ENCODE results near the gene SNX25. TPM values are rescaled to one million over a fixed set of nuclear protein-coding genes. Genes with fewer than 3 reads are reported as not detected.

Gene SNX25
- total RNA-seq, 2 donors from 2014 or later, result 21.4 to 26.0 TPM

GRCh38 chr4:185183622-185184281 lies 25.6 kb upstream of the SNX25 start:
- Mint-ChIP-seq H3K27ac (no peak overlapping the region), H3K9me3 (no peaks in the 10 kb centered on the region)
- peak; percentile 84 for DNase-seq

DNA sequence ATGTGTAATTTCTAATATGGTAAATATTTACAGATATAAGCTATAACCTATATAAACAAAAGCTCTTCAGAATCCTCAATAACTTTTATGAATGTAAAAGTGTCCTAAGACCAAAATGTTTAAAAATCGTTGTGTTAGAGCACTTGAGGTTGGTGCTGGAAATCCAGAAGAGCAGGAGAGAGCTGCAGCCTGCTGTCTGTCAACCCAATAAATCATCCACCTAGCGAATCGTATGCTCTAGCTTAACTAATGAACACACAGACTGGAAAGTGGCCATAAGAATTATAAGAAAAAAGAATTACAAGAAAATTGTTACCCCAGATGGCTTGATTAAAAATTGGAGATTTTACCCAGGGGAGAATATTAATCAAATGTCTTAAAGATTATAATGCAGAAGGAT lies 22.6 kb upstream of the SNX25 start:
- Mint-ChIP-seq H3K36me3 (ENCODE audit: low read depth) (peaks cover 23% of the 10 kb centered on the region), H3K9me3 (no peaks in the 10 kb centered on the region), H3K27me3 (ENCODE audit: insufficient read depth) (no peaks in the 10 kb centered on the region), H3K4me3 (no peak overlapping the region), H3K4me1 (peaks cover 13% of the 10 kb centered on the region), H3K27ac (no peak overlapping the region)
- Histone ChIP-seq H3K36me3 (ENCODE audit: control insufficient read depth, insufficient read depth, low read length) (peaks cover 18% of the 10 kb centered on the region), H3K4me3 (ENCODE audit: low read length) (no peak overlapping the region), H3K27me3 (ENCODE audit: control insufficient read depth, insufficient read depth, low read length, poor library complexity, severe bottlenecking) (no peaks in the 10 kb centered on the region), H3K9ac (ENCODE audit: extremely low read depth, low read length, poor library complexity, severe bottlenecking) (no peak overlapping the region), H3K4me1 (ENCODE audit: control insufficient read depth, insufficient read depth, low read length) (no peaks in the 10 kb centered on the region), H3K27ac (ENCODE audit: low read depth, low read length) (no peak overlapping the region), H3K9me3 (ENCODE audit: control insufficient read depth, low read length) (no peaks in the 10 kb centered on the region)
- 98 to 100% methylated on average over 2 to 3 of the region's 3 CpGs for WGBS, 2 experiments (ENCODE audit: insufficient coverage in 1 of 2, insufficient read length in 1 of 2)
- no peak for DNase-seq
- TF ChIP-seq CTCF (conservative IDR thresholded peaks at IDR 0.05), result no peak

More at GRCh38 chr4:185183622-185184281, 25.6 kb upstream of the SNX25 start:
- no peak overlapping the region for H3K27ac ChIP-seq (ENCODE audit: low read depth, low read length)
- H3K27me3 ChIP-seq (ENCODE audit: control insufficient read depth, insufficient read depth, low read length, poor library complexity, severe bottlenecking), result no peaks in the 10 kb centered on the region
- H3K36me3 ChIP-seq (ENCODE audit: control insufficient read depth, insufficient read depth, low read length), result peaks cover 6% of the 10 kb centered on the region
- H3K9ac ChIP-seq (ENCODE audit: extremely low read depth, low read length, poor library complexity, severe bottlenecking), result no peak overlapping the region
- peak; percentile 89 for TF ChIP-seq CTCF (conservative IDR thresholded peaks at IDR 0.05)
- H3K4me1 ChIP-seq (ENCODE audit: control insufficient read depth, insufficient read depth, low read length), result no peaks in the 10 kb centered on the region
- no peaks in the 10 kb centered on the region for H3K9me3 ChIP-seq (ENCODE audit: control insufficient read depth, low read length)
- no peak overlapping the region for H3K4me3 Mint-ChIP-seq
- peaks cover 8% of the 10 kb centered on the region for H3K36me3 Mint-ChIP-seq (ENCODE audit: low read depth)
- peaks cover 12% of the 10 kb centered on the region for H3K4me1 Mint-ChIP-seq
- 62 to 71% methylated on average over 3 to 6 of the region's 6 CpGs for WGBS, 2 experiments (ENCODE audit: insufficient coverage in 1 of 2, insufficient read length in 1 of 2)
- no peaks in the 10 kb centered on the region for H3K27me3 Mint-ChIP-seq (ENCODE audit: insufficient read depth)
- H3K4me3 ChIP-seq (ENCODE audit: low read length), result no peak overlapping the region

GRCh38 chr4:185189606-185190305 lies 19.6 kb upstream of the SNX25 start:
- Histone ChIP-seq H3K9ac (ENCODE audit: extremely low read depth, low read length, poor library complexity, severe bottlenecking) (no peak overlapping the region), H3K4me1 (ENCODE audit: control insufficient read depth, insufficient read depth, low read length) (no peaks in the 10 kb centered on the region), H3K4me3 (ENCODE audit: low read length) (no peak overlapping the region), H3K9me3 (ENCODE audit: control insufficient read depth, low read length) (no peaks in the 10 kb centered on the region), H3K27me3 (ENCODE audit: control insufficient read depth, insufficient read depth, low read length, poor library complexity, severe bottlenecking) (no peaks in the 10 kb centered on the region), H3K36me3 (ENCODE audit: control insufficient read depth, insufficient read depth, low read length) (peaks cover 12% of the 10 kb centered on the region), H3K27ac (ENCODE audit: low read depth, low read length) (no peak overlapping the region)
- no peak overlapping the region for H3K4me3 Mint-ChIP-seq
- DNase-seq, result no peak
- peaks cover 23% of the 10 kb centered on the region for H3K36me3 Mint-ChIP-seq (ENCODE audit: low read depth)
- WGBS, 2 experiments (ENCODE audit: insufficient coverage in 1 of 2, insufficient read length in 1 of 2), result 94 to 96% methylated on average over 3 of the region's 4 CpGs
- H3K27ac Mint-ChIP-seq, result no peak overlapping the region
- no peaks in the 10 kb centered on the region for H3K27me3 Mint-ChIP-seq (ENCODE audit: insufficient read depth)
- H3K9me3 Mint-ChIP-seq, result no peaks in the 10 kb centered on the region
- peaks cover 6% of the 10 kb centered on the region for H3K4me1 Mint-ChIP-seq
- no peak for TF ChIP-seq CTCF (conservative IDR thresholded peaks at IDR 0.05)
